Aorta (tissue), 5 donors: ENCODE results near the gene C22orf42. TPM values are rescaled to one million over a fixed set of nuclear protein-coding genes. Genes with fewer than 3 reads are reported as not detected.
"Not testable (repeated sequence)": the region's sequence is repeated elsewhere in the genome, so short reads cannot be mapped to it uniquely, and the experiment has no call there.

ENCODE experiments used
- ATAC-seq: fragments of 200-7000 bp; cut with Tn5 transposase; one replicate; pipeline ENCODE4 v1.9.1; 2022; ENCODE audit warnings: moderate library complexity; ENCODE audit not compliant: low FRiP score
- DNase-seq, 2 donors: peaks; one replicate each; pipeline ENCODE4 v3.0.0-alpha.2; 2020
- H3K27ac ChIP-seq, 2 donors: one replicate each; pipeline ENCODE4 v1.5.1; 2013; ENCODE audit warnings: low read length in 2 of 2, mild to moderate bottlenecking in 2 of 2, moderate library complexity in 2 of 2, control low read depth in 1 of 2, inconsistent platforms in 1 of 2, low read depth in 1 of 2
- H3K27me3 ChIP-seq, 2 donors: one replicate each; pipeline ENCODE4 v1.6.1; 2013; ENCODE audit warnings: control low read depth in 1 of 2, low read length in 1 of 2, mild to moderate bottlenecking in 1 of 2, moderate library complexity in 1 of 2; ENCODE audit not compliant: insufficient read depth in 2 of 2, control insufficient read depth in 1 of 2
- H3K36me3 ChIP-seq, 2 donors: one replicate each; pipeline ENCODE4 v1.6.1; 2013; ENCODE audit warnings: control low read depth in 1 of 2, low read length in 1 of 2, mild to moderate bottlenecking in 1 of 2; ENCODE audit not compliant: insufficient read depth in 2 of 2, control insufficient read depth in 1 of 2
- H3K4me1 ChIP-seq, 2 donors: one replicate each; pipeline ENCODE4 v1.6.1; 2013; ENCODE audit warnings: low read length in 2 of 2, control low read depth in 1 of 2, mild to moderate bottlenecking in 1 of 2, moderate library complexity in 1 of 2; ENCODE audit not compliant: insufficient read depth in 2 of 2, control insufficient read depth in 1 of 2
- H3K4me3 ChIP-seq, 2 donors: one replicate each; pipeline ENCODE4 v1.5.1; 2013; ENCODE audit warnings: low read length in 2 of 2, control low read depth in 1 of 2, mild to moderate bottlenecking in 1 of 2
- H3K9me3 ChIP-seq: one replicate; pipeline ENCODE4 v1.6.1; 2013; ENCODE audit warnings: mild to moderate bottlenecking, low read length; ENCODE audit not compliant: control insufficient read depth
- WGBS, 2 donors: extraction: QIAGEN DNeasy Blood & Tissue Kit; methylation state at CpG; one replicate each; pipeline ENCODE4 v1.1.7; 2013; 5-methylcytosine and 5-hydroxymethylcytosine counted together
- intact Hi-C, 2 donors: fragments of 100-400 bp; cut with DNase I; formaldehyde crosslinking; loops; one replicate each; pipeline versions ENCODE4 v1.14.2 to v1.15.0; 2022
- polyA plus RNA-seq, 2 donors: library from polyadenylated mRNA; stranded (reverse); fragments of 200-250 nt; gene quantifications; one replicate each; pipeline ENCODE4 v1.2.3, GENCODE V29; 2013
- total RNA-seq, 2 donors: library from RNA; stranded (reverse); fragmentation: NEBNext Ultra II Directional; extraction: Animal tissue kit (Norgen Biotek cat#: 25700); gene quantifications; one replicate each; pipeline ENCODE4 v1.2.1, GENCODE V29; 2021
- donor health status: healthy with polysubstance abuse.
- donor health status: Bipolar disorder and iron deficiency.
- donor health status: DM: no; HTN: no; CAD: no.
- donor health status: DM: no; HTN: no; CAD: no.
- donor health status: DM: yes; HTN: yes; CAD: no.

The C22orf42 gene
- total and polyA plus RNA-seq, 4 donors = not detected

DNA sequence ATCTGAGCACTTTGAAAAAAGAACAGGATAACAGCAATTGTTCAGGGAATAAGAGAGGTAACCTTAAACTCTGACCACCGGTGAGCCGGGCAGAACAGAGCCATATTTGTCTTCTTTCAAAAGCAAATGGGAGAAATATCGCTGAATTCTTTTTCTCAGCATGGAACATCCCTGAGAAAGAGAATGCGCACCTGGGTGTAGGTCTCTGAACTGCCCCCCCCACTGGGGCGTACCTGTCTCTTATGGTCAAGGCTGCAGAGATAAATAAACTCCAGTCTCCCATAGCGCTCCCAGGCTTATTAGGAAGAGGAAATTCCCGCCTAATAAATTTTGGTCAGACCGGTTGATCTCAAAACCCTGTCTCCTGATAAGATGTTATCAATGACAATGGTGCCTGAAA, 12.0 kb downstream of the C22orf42 start:
- H3K27me3 ChIP-seq, intact Hi-C loops, H3K4me1 ChIP-seq, ATAC-seq, H3K4me3 ChIP-seq, H3K9me3 ChIP-seq, H3K27ac ChIP-seq, DNase-seq, H3K36me3 ChIP-seq: not testable (repeated sequence)
- 72 to 78% methylated on average over 7 to 8 of the region's 8 CpGs for WGBS, 2 donors

DNA sequence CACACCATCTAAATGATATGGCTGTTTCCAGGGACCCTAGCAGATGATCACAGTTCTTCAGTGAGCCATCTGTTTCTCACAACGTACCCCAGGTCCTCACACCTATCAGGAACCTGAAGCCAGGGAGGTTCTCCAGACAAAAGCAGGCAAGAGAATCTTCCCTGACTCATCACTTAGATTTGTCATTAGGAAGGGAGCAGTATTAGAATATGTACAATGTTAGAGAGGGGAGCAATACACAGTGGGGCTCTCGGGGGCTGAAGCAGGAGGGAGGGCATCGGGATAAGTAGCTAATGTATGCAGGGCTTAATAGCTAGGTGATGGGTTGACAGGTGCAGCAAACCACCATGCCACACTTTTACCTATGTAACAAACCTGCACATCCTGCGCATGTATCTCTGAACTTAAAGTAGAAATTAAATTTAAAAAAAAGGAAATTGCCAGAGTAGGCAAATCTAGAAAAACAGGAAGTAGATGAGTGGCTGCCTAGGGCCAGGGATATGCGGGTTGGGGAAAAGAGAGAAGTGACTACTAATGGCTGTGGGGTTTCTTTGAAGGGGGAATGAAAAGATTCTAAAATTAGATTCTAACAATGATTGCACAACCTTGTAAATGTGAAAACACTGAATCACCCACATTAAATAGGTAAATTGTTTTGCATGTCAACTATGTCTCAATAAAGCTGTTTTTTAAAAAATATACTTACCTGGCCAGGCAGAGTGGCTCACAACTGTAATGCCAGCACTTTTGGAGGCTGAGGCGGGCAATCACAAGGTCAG, 14.4 kb downstream of the C22orf42 start:
- no peak for ATAC-seq

DNA sequence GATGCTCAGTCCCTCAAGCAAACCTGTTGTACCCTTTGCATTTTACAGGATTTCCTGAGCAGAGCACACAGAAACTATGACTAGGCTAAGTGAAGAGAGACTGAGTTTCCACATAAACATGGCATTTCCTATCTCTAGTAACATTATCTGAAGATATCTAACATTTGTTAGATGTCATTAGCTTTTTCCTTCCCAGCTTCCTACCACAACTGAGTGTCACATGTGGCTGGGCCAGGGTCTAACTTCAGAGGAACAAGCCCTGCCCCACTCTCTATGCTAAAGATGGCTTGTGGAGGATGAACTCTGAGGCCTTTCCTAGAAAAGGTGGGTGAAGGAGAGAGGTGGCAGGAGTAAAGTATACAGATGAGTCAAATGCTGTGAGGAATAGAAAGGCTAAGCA, 16.5 kb downstream of the C22orf42 start:
- peaks cover 0 to 2% of the 10 kb centered on the region in 2 donors for H3K27me3 ChIP-seq
- DNase-seq = no peak
- ATAC-seq = no peak
- H3K4me3 ChIP-seq = no peak overlapping the region
- no peaks in the 10 kb centered on the region for H3K4me1 ChIP-seq
- no peaks in the 10 kb centered on the region for H3K36me3 ChIP-seq
- intact Hi-C loops = no loop called here
- H3K9me3 ChIP-seq = no peaks in the 10 kb centered on the region
- no peak overlapping the region for H3K27ac ChIP-seq

More for the DNA sequence above, 14.4 kb downstream of the C22orf42 start:
- Histone ChIP-seq H3K4me3 (no peak overlapping the region), H3K4me1 (no peaks in the 10 kb centered on the region), H3K9me3 (no peaks in the 10 kb centered on the region), H3K27me3 (peaks cover 0 to 2% of the 10 kb centered on the region in 2 donors), H3K27ac (no peak overlapping the region), H3K36me3 (no peaks in the 10 kb centered on the region)
- intact Hi-C loops = no loop called here
- no peak for DNase-seq
- 79% methylated on average over 6 of the region's 6 CpGs for WGBS, 2 donors

DNA sequence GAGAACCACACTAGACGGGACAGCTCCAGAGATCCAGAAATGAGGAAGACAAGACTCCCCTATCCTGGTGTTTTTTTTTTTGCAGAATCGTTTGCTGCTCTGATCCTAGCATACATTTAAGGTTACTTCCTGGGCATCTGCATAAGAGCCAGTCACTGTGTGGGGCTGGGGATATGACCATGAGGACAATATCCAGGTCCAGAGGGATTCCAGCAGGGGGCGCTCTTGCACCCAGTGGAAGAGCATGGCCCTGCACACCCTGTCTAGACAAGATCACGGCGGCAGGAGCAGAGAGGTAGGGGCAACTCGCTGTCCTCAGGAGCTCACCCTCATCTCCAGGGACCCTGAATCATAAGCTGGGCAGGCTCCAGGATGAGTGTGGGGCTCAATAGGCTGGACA, 18.4 kb downstream of the C22orf42 start:
- not testable (repeated sequence) for ATAC-seq

DNA sequence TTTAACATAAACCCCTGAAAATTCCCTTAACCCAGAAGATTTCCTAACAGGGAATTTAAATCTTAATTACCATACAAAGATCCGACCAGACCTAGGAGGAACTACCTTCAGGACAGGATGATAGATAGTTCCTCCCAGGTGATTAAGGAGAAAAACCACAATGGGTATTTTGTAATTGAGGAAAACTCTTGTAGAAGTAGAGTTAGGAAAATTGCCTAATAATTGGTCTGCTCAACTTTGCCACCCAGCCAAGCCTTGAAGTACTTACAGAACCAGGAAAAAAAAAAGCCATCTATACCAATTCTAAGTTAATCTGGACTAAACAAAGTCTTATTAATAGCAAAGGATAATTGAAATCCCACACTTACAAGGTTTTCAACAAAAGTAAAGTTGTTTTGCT, 20.5 kb downstream of the C22orf42 start:
- WGBS, 2 donors = 47 to 60% methylated on average over 1 of the region's 1 CpG
- DNase-seq, H3K4me3 ChIP-seq, H3K9me3 ChIP-seq, H3K27ac ChIP-seq, H3K27me3 ChIP-seq, intact Hi-C loops, H3K4me1 ChIP-seq, ATAC-seq, H3K36me3 ChIP-seq: not testable (repeated sequence)

More for the DNA sequence above, 18.4 kb downstream of the C22orf42 start:
- H3K9me3 ChIP-seq, H3K4me1 ChIP-seq, intact Hi-C loops, H3K4me3 ChIP-seq, H3K27me3 ChIP-seq, H3K36me3 ChIP-seq, H3K27ac ChIP-seq, DNase-seq: not testable (repeated sequence)
- WGBS, 2 donors = 31 to 39% methylated on average over 6 of the region's 6 CpGs

DNA sequence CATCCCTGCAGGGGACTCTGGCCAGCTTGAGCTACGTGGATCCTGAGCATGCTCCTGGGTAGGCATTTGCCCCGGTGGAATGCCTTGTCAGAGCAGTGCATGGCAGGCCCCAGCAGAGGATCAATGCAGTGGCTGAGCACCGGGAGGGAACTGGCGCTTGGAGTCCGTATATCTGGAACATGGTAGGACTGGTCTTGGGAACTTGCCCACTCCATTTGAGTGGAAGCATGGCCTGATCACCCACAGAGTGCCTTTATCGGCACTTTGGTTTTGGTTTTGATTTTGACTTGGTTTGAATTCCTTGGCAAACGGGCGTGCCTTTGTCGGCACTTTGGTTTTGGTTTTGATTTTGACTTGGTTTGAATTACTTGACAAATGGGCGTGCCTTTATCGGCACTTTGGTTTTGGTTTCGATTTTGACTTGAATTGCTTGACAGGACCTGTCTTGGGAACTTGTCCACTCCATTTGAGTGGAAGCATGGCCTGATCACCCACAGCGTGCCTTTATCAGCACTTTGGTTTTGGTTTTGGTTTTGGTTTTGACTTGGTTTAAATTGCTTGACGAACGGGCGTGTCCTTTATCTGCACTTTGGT, 21.3 kb downstream of the C22orf42 start:
- intact Hi-C loops, H3K4me3 ChIP-seq, H3K27me3 ChIP-seq, H3K9me3 ChIP-seq, H3K36me3 ChIP-seq, H3K27ac ChIP-seq, H3K4me1 ChIP-seq, ATAC-seq: not testable (repeated sequence)
- WGBS, 2 donors = 78 to 84% methylated on average over 16 of the region's 16 CpGs
- DNase-seq = peak in 1 of 2 donors; percentile 42

DNA sequence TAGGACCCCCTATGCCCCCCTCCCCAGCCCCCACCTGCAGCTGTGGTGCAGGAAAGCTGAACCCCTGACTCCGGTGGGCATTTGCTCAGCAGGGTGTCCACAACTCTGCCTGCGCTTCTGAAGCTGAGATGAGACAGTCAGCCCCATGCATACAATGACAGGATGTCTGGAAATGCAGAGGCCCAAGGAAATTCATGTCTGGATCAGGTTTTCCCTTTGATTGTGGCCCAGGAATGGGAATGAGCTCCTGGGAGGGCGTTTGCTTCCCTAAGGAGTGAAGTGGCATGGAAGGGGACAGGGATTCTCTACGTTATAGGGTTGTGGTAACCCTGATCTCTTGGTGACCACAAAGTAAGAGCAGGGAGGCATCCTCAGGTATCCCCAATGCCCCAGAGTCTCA, 22.2 kb downstream of the C22orf42 start:
- H3K36me3 ChIP-seq, DNase-seq, H3K9me3 ChIP-seq, H3K27ac ChIP-seq, ATAC-seq, H3K4me3 ChIP-seq, H3K27me3 ChIP-seq, H3K4me1 ChIP-seq, intact Hi-C loops: not testable (repeated sequence)
- WGBS, 2 donors = 65 to 75% methylated on average over 4 of the region's 4 CpGs

DNA sequence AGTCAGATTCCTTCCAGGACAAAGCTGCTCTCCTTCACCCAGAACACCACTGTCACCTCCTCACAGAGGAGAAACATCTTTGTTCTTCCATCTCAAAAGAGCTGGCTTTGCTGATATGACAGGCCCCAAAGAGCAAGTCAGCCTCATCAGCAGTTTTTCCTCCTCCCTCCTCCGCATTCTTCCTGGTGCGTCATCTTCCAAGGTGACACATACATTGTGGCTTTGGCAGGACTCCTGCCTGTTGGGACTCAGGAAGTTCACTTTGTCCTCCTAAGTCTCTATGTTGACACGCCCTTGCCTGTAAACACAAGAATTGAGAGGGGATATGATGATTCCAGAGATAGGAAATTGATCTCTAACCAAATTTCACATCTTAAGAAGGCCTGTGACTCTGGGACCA, 23.1 kb downstream of the C22orf42 start:
- ATAC-seq, intact Hi-C loops, H3K4me1 ChIP-seq, H3K27me3 ChIP-seq, H3K9me3 ChIP-seq, H3K36me3 ChIP-seq, H3K4me3 ChIP-seq, H3K27ac ChIP-seq, DNase-seq: not testable (repeated sequence)
- WGBS, 2 donors = 76 to 86% methylated on average over 3 of the region's 3 CpGs

DNA sequence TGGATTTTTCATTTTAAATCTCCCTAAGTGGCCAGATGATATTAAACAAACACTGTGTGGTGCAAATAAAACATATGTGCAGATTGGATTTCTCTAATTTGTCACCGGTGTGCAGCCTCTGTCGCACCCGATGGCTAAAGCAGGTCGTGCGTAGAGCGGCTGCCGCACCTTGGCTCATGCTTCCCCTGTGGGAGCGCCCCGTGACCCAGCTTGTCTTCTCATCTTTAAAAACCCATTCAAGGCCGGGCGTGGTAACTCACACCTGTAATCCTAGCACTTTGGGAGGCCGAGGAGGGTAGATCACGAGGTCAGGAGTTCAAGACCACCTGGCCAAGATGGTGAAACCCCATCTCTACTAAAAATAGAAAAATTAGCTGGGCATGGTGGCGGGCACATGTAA, 24.3 kb downstream of the C22orf42 start:
- H3K9me3 ChIP-seq, H3K36me3 ChIP-seq, H3K4me3 ChIP-seq, intact Hi-C loops, H3K27ac ChIP-seq, H3K27me3 ChIP-seq, H3K4me1 ChIP-seq, ATAC-seq: not testable (repeated sequence)
- 85 to 89% methylated on average over 14 of the region's 14 CpGs for WGBS, 2 donors
- DNase-seq = peak in 1 of 2 donors; percentile 34
